ACHN (cell line): ENCODE data around the gene BCAS3.

Source experiments
- DNase-seq: peaks from one replicate; pipeline ENCODE4 v3.0.0-alpha.2; 2015
- in situ Hi-C: cut with HindIII; loops from 2 replicates; pipeline ENCODE4 v1.10.0; 2017; ENCODE audit warnings: low sequenced_read_pairs, low pct_ligation_motif_present, low pct_unique_long_range_greater_than_20kb

Gene BCAS3

DNA sequence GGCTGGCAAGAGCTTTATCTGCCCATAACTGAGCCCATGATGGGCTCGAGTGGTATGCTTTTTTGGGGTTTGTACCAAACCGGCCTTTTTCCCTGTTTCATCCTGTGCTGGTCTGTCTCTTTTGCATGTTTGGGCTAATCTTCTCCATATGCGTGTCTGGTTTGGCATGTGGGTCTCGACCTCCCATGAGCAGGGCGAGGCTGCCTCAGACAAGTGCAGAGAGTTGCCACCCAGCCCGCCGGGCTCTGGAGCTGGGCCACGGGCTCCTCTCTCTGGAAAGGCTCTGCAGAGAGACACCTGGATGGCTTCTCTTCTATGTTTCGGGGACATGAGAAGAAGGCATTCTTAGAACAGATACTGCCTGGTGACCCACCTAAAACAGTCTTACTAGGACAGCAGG lies 654.2 kb downstream of the BCAS3 start:
- no peak for DNase-seq
- in situ Hi-C loops = no loop called here

DNA sequence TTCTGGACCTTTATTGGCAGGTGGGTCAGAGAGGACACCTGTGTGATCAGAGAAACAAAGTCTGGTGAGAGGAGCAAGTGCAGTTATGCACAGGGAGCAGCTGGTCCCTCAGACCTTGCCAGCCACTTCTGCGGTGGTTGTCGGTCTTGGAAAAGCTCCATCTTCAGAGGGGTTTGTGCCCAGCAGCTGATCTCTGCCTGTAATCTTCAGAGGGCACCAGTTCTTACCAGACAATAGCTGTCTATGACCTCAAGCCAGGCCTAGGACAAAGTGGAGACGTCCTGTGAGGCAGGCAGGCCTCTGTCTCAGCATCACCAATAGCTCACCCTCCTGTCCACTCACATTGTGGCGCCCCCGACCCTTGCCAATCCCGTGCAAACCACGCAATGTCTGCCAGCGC lies 655.5 kb downstream of the BCAS3 start:
- DNase-seq = no peak
- in situ Hi-C loops = no loop called here

- in situ Hi-C loops = no loop called here
- DNase-seq = no peak
Measured at GRCh38 chr17:61334673-61335072, 657.0 kb downstream of the BCAS3 start.

GRCh38 chr17:61335105-61335844 lies 657.6 kb downstream of the BCAS3 start:
- DNase-seq = no peak
- in situ Hi-C loops = no loop called here

DNA sequence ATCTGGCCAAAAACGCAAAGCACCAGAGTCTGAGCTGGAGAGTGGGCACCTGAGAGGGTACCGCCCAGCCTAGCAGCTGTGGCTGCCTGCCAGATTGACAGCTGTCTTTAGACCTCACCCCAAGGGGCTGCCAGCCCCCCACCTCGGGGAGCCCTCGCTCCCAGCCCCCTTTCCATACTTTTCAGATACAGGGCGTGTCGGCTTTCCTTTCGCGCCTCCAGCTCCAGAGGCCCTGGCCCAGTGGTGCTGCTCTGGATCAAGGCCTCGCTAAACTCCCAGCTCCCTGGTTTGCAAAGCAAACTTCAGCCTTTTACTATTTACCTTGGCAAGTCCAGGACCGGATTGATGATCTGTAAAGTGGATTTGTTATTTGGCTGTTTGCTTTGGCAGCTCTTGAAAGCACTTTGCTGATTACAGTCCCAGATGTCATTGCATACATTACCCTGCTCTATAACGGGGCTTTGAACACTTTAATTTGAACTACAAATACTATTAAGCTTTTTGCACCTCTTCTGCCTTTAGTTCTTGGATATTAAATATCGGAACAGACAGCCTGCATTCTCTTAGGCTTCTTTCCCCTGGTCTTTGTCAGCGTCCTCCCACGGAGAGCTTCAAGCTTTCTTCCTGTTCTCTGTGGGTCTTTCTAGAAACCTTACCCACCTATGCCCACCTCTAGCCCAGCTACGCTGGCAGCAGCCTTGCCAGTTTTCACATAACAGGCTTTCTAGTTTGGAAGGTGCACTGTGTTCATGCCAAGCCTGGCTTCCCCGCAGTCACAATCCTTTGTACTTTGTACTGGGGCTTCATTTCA lies 658.4 kb downstream of the BCAS3 start:
- in situ Hi-C loops = no loop called here
- DNase-seq = no peak

- no peak for DNase-seq
- in situ Hi-C loops = no loop called here
Measured at GRCh38 chr17:61337290-61337689, 659.6 kb downstream of the BCAS3 start.

GRCh38 chr17:61338000-61338798 lies 660.5 kb downstream of the BCAS3 start:
- in situ Hi-C loops = no loop called here
- DNase-seq = peak; percentile 70

- in situ Hi-C loops = no loop called here
- DNase-seq = no peak
Measured at GRCh38 chr17:61338874-61339478, 661.3 kb downstream of the BCAS3 start.

GRCh38 chr17:61340431-61341209 lies 663.0 kb downstream of the BCAS3 start:
- no peak for DNase-seq
- in situ Hi-C loops = no loop called here

- no peak for DNase-seq
- in situ Hi-C loops = no loop called here
Measured at GRCh38 chr17:61343576-61343975, 665.9 kb downstream of the BCAS3 start.

DNA sequence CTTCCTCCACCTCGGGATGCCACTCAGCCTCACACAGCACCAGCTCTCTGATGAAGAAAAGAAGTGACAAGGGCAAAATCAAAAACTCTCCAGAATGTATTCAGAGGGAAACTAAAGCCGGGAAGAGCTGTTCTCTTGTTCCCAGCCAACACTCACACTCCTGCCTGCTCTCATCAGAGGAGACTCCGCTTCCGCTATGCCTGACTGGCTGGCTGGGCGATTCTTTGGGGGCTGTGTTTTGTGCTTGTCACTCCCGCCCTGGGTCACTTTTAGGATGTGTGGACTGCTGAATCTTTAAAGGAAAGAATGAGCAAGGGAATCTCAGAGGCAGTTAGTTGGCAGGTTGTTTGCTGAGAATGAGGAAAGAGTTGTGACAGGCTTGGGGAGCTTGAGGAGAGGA lies 667.4 kb downstream of the BCAS3 start:
- no peak for DNase-seq
- in situ Hi-C loops = no loop called here

GRCh38 chr17:61345825-61346666 lies 668.4 kb downstream of the BCAS3 start:
- in situ Hi-C loops = no loop called here

GRCh38 chr17:61349350-61349749 lies 671.7 kb downstream of the BCAS3 start:
- no peak for DNase-seq
- in situ Hi-C loops = no loop called here

More at GRCh38 chr17:61345825-61346666, 668.4 kb downstream of the BCAS3 start:
- no peak for DNase-seq

GRCh38 chr17:61351745-61352407 lies 674.2 kb downstream of the BCAS3 start:
- no peak for DNase-seq
- in situ Hi-C loops = no loop called here

- no peak for DNase-seq
- in situ Hi-C loops = no loop called here
Measured at GRCh38 chr17:61352408-61352770, 674.7 kb downstream of the BCAS3 start.

DNA sequence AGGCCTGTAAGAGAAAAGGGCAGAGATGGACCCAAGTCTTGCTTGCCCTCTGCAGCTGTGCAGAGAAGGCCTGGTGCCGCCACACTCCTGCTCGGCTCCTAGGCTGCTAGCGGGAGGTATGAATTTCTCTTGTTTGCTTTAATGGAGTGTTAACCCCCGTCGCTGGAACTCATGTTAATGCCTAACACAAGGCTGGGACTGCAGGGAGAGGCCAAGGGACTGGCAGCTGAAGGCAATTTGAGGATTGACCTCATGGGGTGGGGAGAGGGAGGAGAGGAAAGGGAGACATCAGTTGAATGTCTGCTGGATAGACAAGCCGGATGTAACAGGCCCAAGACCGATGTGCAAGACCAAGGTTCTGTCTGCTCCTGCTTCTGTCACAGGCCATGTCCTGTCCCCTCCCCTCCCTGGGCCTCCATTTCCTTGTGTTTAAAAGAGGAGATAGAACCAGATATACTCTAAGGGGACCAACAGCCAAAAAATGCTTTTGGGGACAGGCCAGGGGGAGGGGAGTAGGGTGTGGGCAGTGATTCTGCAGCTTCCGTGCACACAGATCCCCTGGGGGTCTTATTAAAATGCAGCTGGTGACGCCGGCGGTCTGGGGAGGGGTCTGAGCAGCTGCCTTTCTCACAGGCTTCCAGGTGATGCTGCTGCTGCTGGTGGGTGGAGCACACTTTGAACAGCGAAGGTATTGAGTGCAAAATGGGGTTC lies 675.3 kb downstream of the BCAS3 start:
- DNase-seq = no peak
- in situ Hi-C loops = no loop called here
